Mesothelial cell of epicardium (in vitro differentiated cells): Measurements from ENCODE around the gene CACNA2D3. TPM values are rescaled to one million over a fixed set of nuclear protein-coding genes. Genes with fewer than 3 reads are reported as not detected.

Experiments used
- DNase-seq, 2 experiments: peaks; one replicate each; pipeline ENCODE4 v3.0.0; 2021; ENCODE audit warnings: low spot score in 2 of 2; ENCODE audit not compliant: unreplicated experiment in 2 of 2
- H3K27ac Mint-ChIP-seq: 2 replicates; pipeline ENCODE4 v1.8.0; 2021; ENCODE audit warnings: mixed read lengths
- H3K27me3 Mint-ChIP-seq: 2 replicates; pipeline ENCODE4 v1.8.0; 2021; ENCODE audit warnings: low read depth, mixed read lengths
- H3K36me3 Mint-ChIP-seq: 2 replicates; pipeline ENCODE4 v1.8.0; 2021; ENCODE audit warnings: mixed read lengths
- H3K4me1 Mint-ChIP-seq: 2 replicates; pipeline ENCODE4 v1.8.0; 2021; ENCODE audit warnings: mixed read lengths
- H3K4me3 Mint-ChIP-seq: 2 replicates; pipeline ENCODE4 v1.8.0; 2021; ENCODE audit warnings: mild to moderate bottlenecking, moderate library complexity, mixed read lengths
- H3K9me3 Mint-ChIP-seq: 2 replicates; pipeline ENCODE4 v1.8.0; 2021; ENCODE audit warnings: mixed read lengths
- CTCF ChIP-seq: fragments of 200-600 bp; sonication (generic); IDR thresholded peaks from one replicate; pipeline ENCODE4 v1.5.0; 2021; ENCODE audit warnings: antibody characterized with exemption; ENCODE audit not compliant: unreplicated experiment
- total RNA-seq: library from RNA; stranded (reverse); gene quantifications from 3 replicates; pipeline ENCODE4 v1.2.1, GENCODE V29; 2021

The CACNA2D3 gene
- total RNA-seq, 1 donor from 2014 or later: 2.3 TPM

- no peaks in the 10 kb centered on the region for H3K4me1 Mint-ChIP-seq
- DNase-seq: no peak
- H3K4me3 Mint-ChIP-seq: no peak overlapping the region
- H3K9me3 Mint-ChIP-seq: peaks cover 13% of the 10 kb centered on the region
- no peak for TF ChIP-seq CTCF
- no peaks in the 10 kb centered on the region for H3K36me3 Mint-ChIP-seq
- H3K27me3 Mint-ChIP-seq: no peaks in the 10 kb centered on the region
- no peak overlapping the region for H3K27ac Mint-ChIP-seq
These were observed 590.7 kb downstream of the CACNA2D3 start for GRCh38 chr3:54713031-54713430.

- Mint-ChIP-seq H3K27me3 (no peaks in the 10 kb centered on the region), H3K4me3 (no peak overlapping the region), H3K9me3 (peaks cover 13% of the 10 kb centered on the region), H3K4me1 (no peaks in the 10 kb centered on the region), H3K27ac (no peak overlapping the region), H3K36me3 (no peaks in the 10 kb centered on the region)
- DNase-seq: no peak
- no peak for TF ChIP-seq CTCF
These were observed 591.1 kb downstream of the CACNA2D3 start for GRCh38 chr3:54713455-54713854.

- TF ChIP-seq CTCF: no peak
- H3K4me3 Mint-ChIP-seq: no peak overlapping the region
- H3K27ac Mint-ChIP-seq: no peak overlapping the region
- no peaks in the 10 kb centered on the region for H3K4me1 Mint-ChIP-seq
- no peak for DNase-seq
- no peaks in the 10 kb centered on the region for H3K27me3 Mint-ChIP-seq
- no peaks in the 10 kb centered on the region for H3K36me3 Mint-ChIP-seq
- peaks cover 13% of the 10 kb centered on the region for H3K9me3 Mint-ChIP-seq
These were observed 591.7 kb downstream of the CACNA2D3 start for GRCh38 chr3:54714035-54714434.

- no peaks in the 10 kb centered on the region for H3K27me3 Mint-ChIP-seq
- TF ChIP-seq CTCF: no peak
- DNase-seq: no peak
- no peak overlapping the region for H3K27ac Mint-ChIP-seq
- H3K9me3 Mint-ChIP-seq: peaks cover 13% of the 10 kb centered on the region
- no peak overlapping the region for H3K4me3 Mint-ChIP-seq
- no peaks in the 10 kb centered on the region for H3K4me1 Mint-ChIP-seq
- H3K36me3 Mint-ChIP-seq: no peaks in the 10 kb centered on the region
These were observed 595.2 kb downstream of the CACNA2D3 start for GRCh38 chr3:54717506-54717905.

- peaks cover 5% of the 10 kb centered on the region for H3K27me3 Mint-ChIP-seq
These were observed 597.6 kb downstream of the CACNA2D3 start for GRCh38 chr3:54719914-54720313.

More at GRCh38 chr3:54719914-54720313, 597.6 kb downstream of the CACNA2D3 start:
- H3K27ac Mint-ChIP-seq: no peak overlapping the region
- no peaks in the 10 kb centered on the region for H3K36me3 Mint-ChIP-seq
- TF ChIP-seq CTCF: no peak
- DNase-seq: no peak
- no peaks in the 10 kb centered on the region for H3K4me1 Mint-ChIP-seq
- no peak overlapping the region for H3K4me3 Mint-ChIP-seq
- peaks cover 11% of the 10 kb centered on the region for H3K9me3 Mint-ChIP-seq
